Smooth muscle cell (in vitro differentiated cells): ENCODE measurements around the gene LARGE1. TPM values are rescaled to one million over a fixed set of nuclear protein-coding genes. Genes with fewer than 3 reads are reported as not detected.

Experiments
- DNase-seq: peaks from one replicate; lab custom pipeline; 2025; ENCODE audit not compliant: unreplicated experiment; lab: John Stamatoyannopoulos, UW
- H2AFZ ChIP-seq: fragments of 200-600 bp; sonication (generic); 2 replicates; pipeline ENCODE4 v1.6.0; 2016; ENCODE audit warnings: antibody characterized with exemption, low read depth, mild to moderate bottlenecking
- H3F3A ChIP-seq: fragments of 200-600 bp; sonication (generic); 2 replicates; pipeline ENCODE4 v1.6.0; 2017; ENCODE audit warnings: antibody characterized with exemption, low read depth
- H3K27ac ChIP-seq: fragments of 200-600 bp; sonication (generic); 2 replicates; pipeline ENCODE4 v1.5.1; 2016; ENCODE audit warnings: low read depth, mild to moderate bottlenecking
- H3K27me3 ChIP-seq: fragments of 200-600 bp; sonication (generic); 2 replicates; pipeline ENCODE4 v1.6.1; 2016; ENCODE audit warnings: low read depth, mild to moderate bottlenecking
- H3K36me3 ChIP-seq: fragments of 200-600 bp; sonication (generic); 2 replicates; pipeline ENCODE4 v1.5.1; 2016; ENCODE audit warnings: low read depth
- H3K4me1 ChIP-seq: fragments of 200-600 bp; sonication (generic); 2 replicates; pipeline ENCODE4 v1.5.1; 2016; ENCODE audit warnings: low read depth
- H3K4me2 ChIP-seq: fragments of 200-600 bp; sonication (generic); 2 replicates; pipeline ENCODE4 v1.6.0; 2016; ENCODE audit warnings: mild to moderate bottlenecking
- H3K4me3 ChIP-seq: fragments of 200-600 bp; sonication (generic); 2 replicates; pipeline ENCODE4 v1.5.1; 2016; ENCODE audit warnings: mild to moderate bottlenecking
- H3K79me2 ChIP-seq: fragments of 200-600 bp; sonication (generic); 2 replicates; pipeline ENCODE4 v1.6.0; 2016; ENCODE audit warnings: low read depth, mild to moderate bottlenecking
- H3K9ac ChIP-seq: fragments of 200-600 bp; sonication (generic); 2 replicates; pipeline ENCODE4 v1.6.0; 2016; ENCODE audit warnings: low read depth
- H3K9me3 ChIP-seq: fragments of 200-600 bp; sonication (generic); replicated peaks from 2 replicates; pipeline ENCODE4 v1.5.1; 2016; ENCODE audit warnings: low read depth
- H4K20me1 ChIP-seq: fragments of 200-600 bp; sonication (generic); 2 replicates; pipeline ENCODE4 v1.6.0; 2016; ENCODE audit warnings: low read depth
- CTCF ChIP-seq: fragments of 200-600 bp; sonication (generic); IDR thresholded peaks from 2 replicates; pipeline ENCODE4 v1.5.1; 2017; ENCODE audit warnings: borderline replicate concordance, mild to moderate bottlenecking, antibody characterized with exemption; ENCODE audit not compliant: insufficient read depth, poor library complexity, severe bottlenecking
- WGBS: methylation state at CpG from one replicate; pipeline ENCODE4 v1.1.7; 2016; ENCODE audit warnings: low lambda C conversion rate; 5-methylcytosine and 5-hydroxymethylcytosine counted together
- polyA plus RNA-seq: library from polyadenylated mRNA; unstranded; fragments of >200 nt; fragmentation: Nextera tagmentation; extraction: Ambion mirVana; gene quantifications from 2 replicates; pipeline ENCODE4 v1.2.1, GENCODE V29; 2016
- total RNA-seq: library from RNA; depleted of rRNA; stranded (reverse); fragments of >200 nt; gene quantifications from 2 replicates; pipeline ENCODE4 v1.2.3, GENCODE V29; 2014

Gene LARGE1
- total and polyA plus RNA-seq, 2 experiments from 2014 or later, result 11.9 to 18.0 TPM

DNA sequence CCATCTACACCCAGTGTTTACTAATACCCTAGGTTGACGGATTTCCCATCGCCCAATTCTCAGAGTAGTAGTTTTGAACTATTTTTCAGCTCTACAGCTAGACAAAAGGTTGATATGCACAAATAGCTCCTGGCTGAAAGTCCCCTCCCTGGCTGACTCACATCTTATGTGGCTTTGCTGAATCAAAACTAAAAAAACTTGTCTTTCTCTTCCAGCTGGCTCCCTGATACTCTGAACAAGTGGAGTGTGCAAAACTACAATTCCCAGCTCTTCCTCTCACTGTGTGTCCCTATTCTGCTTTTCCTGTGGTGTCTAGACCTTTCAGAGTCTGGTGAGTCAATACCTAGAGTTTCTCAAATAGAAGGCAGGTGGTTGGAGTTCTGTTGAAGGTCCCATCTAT, 12.7 kb upstream of the LARGE1 start:
- no peak for DNase-seq
- Histone ChIP-seq H3K79me2 (no peaks in the 10 kb centered on the region), H3K27ac (no peak overlapping the region), H3K27me3 (peaks cover 7% of the 10 kb centered on the region), H3K4me3 (no peak overlapping the region), H3K9ac (no peak overlapping the region), H3K9me3 (no peaks in the 10 kb centered on the region), H4K20me1 (no peaks in the 10 kb centered on the region), H3K4me1 (no peaks in the 10 kb centered on the region), H3F3A (no peaks in the 10 kb centered on the region), H3K4me2 (no peak overlapping the region), H2AFZ (no peak overlapping the region), H3K36me3 (no peaks in the 10 kb centered on the region)
- WGBS, result 94% methylated on average over 2 of the region's 2 CpGs
- no peak for TF ChIP-seq CTCF

DNA sequence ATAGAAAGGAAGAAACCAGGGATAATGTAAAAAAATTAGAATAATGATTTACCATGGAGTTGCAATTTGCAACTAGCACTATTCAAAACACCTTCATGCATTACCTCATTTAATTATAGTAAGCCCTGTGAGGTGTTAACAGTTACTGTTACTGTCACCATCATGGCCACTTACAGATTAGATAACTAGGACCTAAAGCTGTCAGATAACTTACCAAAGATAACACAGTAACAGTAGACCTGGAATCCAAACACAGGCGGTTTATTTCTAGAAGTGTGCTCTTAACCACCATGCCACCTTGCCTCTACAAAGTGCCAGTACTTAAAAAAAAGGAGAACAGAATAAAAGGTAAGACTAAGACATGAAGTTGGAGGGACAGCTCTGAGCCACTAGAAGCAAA, 11.1 kb upstream of the LARGE1 start:
- Histone ChIP-seq H3K79me2 (no peaks in the 10 kb centered on the region), H3K4me2 (no peak overlapping the region), H4K20me1 (no peaks in the 10 kb centered on the region), H3K9ac (no peak overlapping the region), H3K4me3 (no peak overlapping the region), H2AFZ (no peak overlapping the region), H3K9me3 (no peaks in the 10 kb centered on the region), H3K4me1 (no peaks in the 10 kb centered on the region), H3F3A (no peaks in the 10 kb centered on the region), H3K27me3 (peaks cover 10% of the 10 kb centered on the region), H3K36me3 (no peaks in the 10 kb centered on the region), H3K27ac (no peak overlapping the region)
- TF ChIP-seq CTCF, result no peak
- 80% methylated on average over 1 of the region's 1 CpG for WGBS
- no peak for DNase-seq

GRCh38 chr22:33927752-33928151, 7.5 kb upstream of the LARGE1 start:
- H2AFZ ChIP-seq, result no peak overlapping the region
- 85% methylated on average over 5 of the region's 5 CpGs for WGBS
- H3K27me3 ChIP-seq, result peaks cover 16% of the 10 kb centered on the region
- no peak overlapping the region for H3K9ac ChIP-seq
- H3K4me3 ChIP-seq, result no peak overlapping the region
- no peaks in the 10 kb centered on the region for H3K36me3 ChIP-seq
- no peaks in the 10 kb centered on the region for H3K9me3 ChIP-seq
- H3F3A ChIP-seq, result no peaks in the 10 kb centered on the region
- DNase-seq, result no peak
- H4K20me1 ChIP-seq, result no peaks in the 10 kb centered on the region
- H3K27ac ChIP-seq, result no peak overlapping the region
- TF ChIP-seq CTCF, result no peak
- H3K79me2 ChIP-seq, result no peaks in the 10 kb centered on the region
- H3K4me2 ChIP-seq, result no peak overlapping the region
- H3K4me1 ChIP-seq, result peaks cover 9% of the 10 kb centered on the region

DNA sequence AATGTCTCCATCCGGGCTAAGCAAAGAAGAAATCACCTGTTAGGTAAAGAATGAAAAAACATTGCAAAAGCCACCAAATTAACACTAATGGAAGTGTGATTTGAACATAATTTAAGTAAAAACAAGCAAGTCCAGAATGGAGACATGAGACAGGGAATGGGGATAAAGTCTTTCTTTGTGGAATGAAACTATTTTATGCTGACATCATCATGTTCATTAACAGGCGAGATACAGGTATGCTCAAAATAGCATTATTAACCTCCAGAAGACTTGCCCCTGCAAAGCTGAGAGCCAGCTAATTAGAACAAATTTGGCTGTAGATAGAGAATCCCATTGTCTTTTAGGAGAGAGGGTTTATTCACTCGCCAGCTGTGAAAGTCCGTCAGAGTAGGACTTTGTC, 4.9 kb upstream of the LARGE1 start:
- Histone ChIP-seq H3F3A (no peaks in the 10 kb centered on the region), H3K36me3 (no peaks in the 10 kb centered on the region), H4K20me1 (no peaks in the 10 kb centered on the region), H3K9me3 (no peaks in the 10 kb centered on the region), H3K27ac (no peak overlapping the region), H3K4me1 (peaks cover 10% of the 10 kb centered on the region), H2AFZ (no peak overlapping the region), H3K4me2 (no peak overlapping the region), H3K79me2 (no peaks in the 10 kb centered on the region), H3K4me3 (no peak overlapping the region), H3K9ac (no peak overlapping the region), H3K27me3 (peaks cover 16% of the 10 kb centered on the region)
- WGBS, result 76% methylated on average over 4 of the region's 4 CpGs
- no peak for TF ChIP-seq CTCF
- no peak for DNase-seq
